HEK293 (cell line): ENCODE measurements around the gene UHRF1.

Experiments
- CTCF ChIA-PET: fragments of 350-600 bp; formaldehyde crosslinking; extraction: SDS; loops from one replicate; lab custom pipeline; 2021; ENCODE audit warnings: antibody characterized with exemption; lab: Yijun Ruan, JAX
- POLR2A ChIA-PET: fragments of 300-600 bp; formaldehyde crosslinking; extraction: SDS; loops from one replicate; lab custom pipeline; 2020; ENCODE audit warnings: antibody characterized with exemption, inconsistent platforms; lab: Yijun Ruan, JAX
- H3K27ac ChIP-seq: fragments of 200-500 bp; sonication (Bioruptor generic); 2 replicates; pipeline ENCODE4 v1.5.1; 2014; ENCODE audit warnings: low read depth, low read length, control low read depth, inconsistent platforms; ENCODE audit errors: extremely low read depth
- H3K36me3 ChIP-seq, 2 experiments: fragments of 200-500 bp in 1 of 2; sonication (Bioruptor generic) in 1 of 2; 1 replicate in 1 of 2; 2 replicates in 1 of 2; pipeline ENCODE4 v1.5.1; 2014 to 2017; ENCODE audit warnings: inconsistent platforms in 2 of 2, low read length in 2 of 2; ENCODE audit not compliant: control insufficient read depth in 2 of 2, insufficient read depth in 1 of 2
- H3K4me1 ChIP-seq: fragments of 200-500 bp; sonication (Bioruptor generic); 2 replicates; pipeline ENCODE4 v1.5.1; 2014; ENCODE audit warnings: mild to moderate bottlenecking, low read length, inconsistent platforms; ENCODE audit not compliant: control insufficient read depth, insufficient read depth
- H3K4me3 ChIP-seq: 2 replicates; pipeline ENCODE4 v1.5.1; 2011; ENCODE audit warnings: low read depth, mild to moderate bottlenecking, control low read depth, low read length, moderate library complexity
- H3K9me3 ChIP-seq: fragments of 200-500 bp; sonication (Bioruptor generic); 2 replicates; pipeline ENCODE4 v1.5.1; 2014; ENCODE audit warnings: low read depth, low read length, inconsistent platforms; ENCODE audit not compliant: control insufficient read depth, insufficient read depth
- GLIS1 ChIP-seq: fragments of 450-650 bp; formaldehyde crosslinking; IDR thresholded peaks from 2 replicates; pipeline ENCODE4 v1.5.1; 2016; ENCODE audit warnings: missing biosample characterization, missing genetic modification characterization
- HOXC10 ChIP-seq: sonication (generic); formaldehyde crosslinking; IDR thresholded peaks from 2 replicates; pipeline ENCODE4 v1.8.1; 2023; ENCODE audit warnings: mild to moderate bottlenecking, missing genetic modification reagents
- MYNN ChIP-seq: fragments of 450-650 bp; formaldehyde crosslinking; IDR thresholded peaks from 2 replicates; pipeline ENCODE4 v1.5.1; 2016; ENCODE audit warnings: missing biosample characterization, missing genetic modification characterization, borderline replicate concordance
- OSR2 ChIP-seq: fragments of 450-650 bp; formaldehyde crosslinking; IDR thresholded peaks from 2 replicates; pipeline ENCODE4 v1.5.1; 2016; ENCODE audit warnings: missing biosample characterization, missing genetic modification characterization
- PRDM1 ChIP-seq: fragments of 450-650 bp; formaldehyde crosslinking; IDR thresholded peaks from 2 replicates; pipeline ENCODE4; 2016; ENCODE audit warnings: missing biosample characterization, missing genetic modification characterization
- REST ChIP-seq: fragments of 450-650 bp; formaldehyde crosslinking; IDR thresholded peaks from 2 replicates; pipeline ENCODE4 v1.5.1; 2016; ENCODE audit warnings: missing biosample characterization, missing genetic modification characterization
- SETDB1 ChIP-seq: IDR thresholded peaks from one replicate; pipeline ENCODE4 v1.6.1; 2017; ENCODE audit warnings: mild to moderate bottlenecking, low read length, moderate library complexity, mixed read lengths; ENCODE audit not compliant: insufficient read length
- SP2 ChIP-seq: fragments of 450-650 bp; formaldehyde crosslinking; IDR thresholded peaks from 2 replicates; pipeline ENCODE4 v1.5.1; 2016; ENCODE audit warnings: missing biosample characterization, missing genetic modification characterization
- SP7 ChIP-seq: fragments of 450-650 bp; formaldehyde crosslinking; IDR thresholded peaks from 2 replicates; pipeline ENCODE4 v1.5.1; 2016; ENCODE audit warnings: missing biosample characterization, missing genetic modification characterization
- ZBTB44 ChIP-seq: fragments of 450-650 bp; IDR thresholded peaks from 2 replicates; pipeline ENCODE4 v1.5.1; 2018; ENCODE audit warnings: missing biosample characterization, mild to moderate bottlenecking, missing genetic modification characterization
- ZBTB8A ChIP-seq: fragments of 450-650 bp; formaldehyde crosslinking; IDR thresholded peaks from 2 replicates; pipeline ENCODE4 v1.5.1; 2016; ENCODE audit warnings: missing biosample characterization, missing genetic modification characterization
- ZFP41 ChIP-seq: fragments of 450-650 bp; formaldehyde crosslinking; IDR thresholded peaks from 2 replicates; pipeline ENCODE4 v1.5.1; 2016; ENCODE audit warnings: missing biosample characterization, missing genetic modification characterization, borderline replicate concordance
- ZNF157 ChIP-seq: fragments of 450-650 bp; formaldehyde crosslinking; IDR thresholded peaks from 2 replicates; pipeline ENCODE4 v1.5.1; 2016; ENCODE audit warnings: missing biosample characterization, missing genetic modification characterization
- ZNF16 ChIP-seq: fragments of 450-650 bp; formaldehyde crosslinking; IDR thresholded peaks from 2 replicates; pipeline ENCODE4 v1.5.1; 2016; ENCODE audit warnings: low read depth, missing biosample characterization, missing genetic modification characterization
- ZNF174 ChIP-seq: fragments of 450-650 bp; formaldehyde crosslinking; IDR thresholded peaks from 2 replicates; pipeline ENCODE4 v1.5.0; 2017; ENCODE audit warnings: missing biosample characterization, mild to moderate bottlenecking, missing genetic modification characterization
- ZNF175 ChIP-seq: fragments of 450-650 bp; formaldehyde crosslinking; IDR thresholded peaks from 2 replicates; pipeline ENCODE4 v1.5.1; 2016; ENCODE audit warnings: missing biosample characterization, missing genetic modification characterization
- ZNF18 ChIP-seq: fragments of 450-650 bp; formaldehyde crosslinking; IDR thresholded peaks from 2 replicates; pipeline ENCODE4 v1.5.1; 2016; ENCODE audit warnings: missing biosample characterization, missing genetic modification characterization
- ZNF350 ChIP-seq: fragments of 450-650 bp; formaldehyde crosslinking; IDR thresholded peaks from 2 replicates; pipeline ENCODE4 v1.5.0; 2017; ENCODE audit warnings: missing biosample characterization, mild to moderate bottlenecking, missing genetic modification characterization
- ZNF530 ChIP-seq: fragments of 450-650 bp; formaldehyde crosslinking; IDR thresholded peaks from 2 replicates; pipeline ENCODE4 v1.5.1; 2016; ENCODE audit warnings: low read depth, missing biosample characterization, missing genetic modification characterization
- ZNF600 ChIP-seq: fragments of 450-650 bp; formaldehyde crosslinking; IDR thresholded peaks from 2 replicates; pipeline ENCODE4 v1.5.1; 2016; ENCODE audit warnings: missing biosample characterization, missing genetic modification characterization
- ZNF660 ChIP-seq: fragments of 450-650 bp; IDR thresholded peaks from 2 replicates; pipeline ENCODE4 v1.5.1; 2018; ENCODE audit warnings: missing biosample characterization, mild to moderate bottlenecking, missing genetic modification characterization
- ZNF704 ChIP-seq: fragments of 450-650 bp; formaldehyde crosslinking; IDR thresholded peaks from 2 replicates; pipeline ENCODE4 v1.5.1; 2016; ENCODE audit warnings: missing biosample characterization, missing genetic modification characterization

The UHRF1 gene

GRCh38 chr19:4911786-4912672 is 2.7 kb downstream of the UHRF1 start (continued):
- TF ChIP-seq ZNF16 (tag by site-specific recombination) (no peak), SETDB1 (no peak), ZNF704 (tag by site-specific recombination) (no peak), ZNF530 (tag by site-specific recombination) (no peak), MYNN (tag by site-specific recombination) (no peak), ZNF175 (tag by site-specific recombination) (no peak), ZNF157 (tag by site-specific recombination) (no peak), HOXC10 (no peak), OSR2 (tag by site-specific recombination) (no peak)

- Histone ChIP-seq H3K4me1 (peaks cover 13% of the 10 kb centered on the region), H3K36me3 (peaks cover 43 to 80% of the 10 kb centered on the region in 2 experiments), H3K27ac (peak overlapping the region; percentile 66), H3K9me3 (no peaks in the 10 kb centered on the region), H3K4me3 (no peak overlapping the region)
- TF ChIP-seq GLIS1 (tag by site-specific recombination), result peak; percentile 42; the same call in 1 of the 2 replicates
- peak; percentile 87 for TF ChIP-seq ZNF18 (tag by site-specific recombination)
- TF ChIP-seq ZNF350 (tag by site-specific recombination), result no peak
- no peak for TF ChIP-seq ZFP41
- no peak for TF ChIP-seq ZNF175 (tag by site-specific recombination)
- peak; percentile 50; the same call in 1 of the 2 replicates for TF ChIP-seq ZBTB44
- 0 out of 2 replicates have a peak, but pooled peaks have one; percentile 9 for TF ChIP-seq SP2
- TF ChIP-seq SP7 (tag by site-specific recombination), result peak; percentile 40; the same call in 1 of the 2 replicates
- TF ChIP-seq ZNF600 (tag by site-specific recombination), result peak; percentile 35; the same call in 1 of the 2 replicates
- peak; percentile 43; the same call in 1 of the 2 replicates for TF ChIP-seq PRDM1 (tag by site-specific recombination)
- peak; percentile 55; the same call in 1 of the 2 replicates for TF ChIP-seq REST (tag by site-specific recombination)
- no peak for TF ChIP-seq ZNF660 (tag by site-specific recombination)
- no peak for TF ChIP-seq ZNF174 (tag by site-specific recombination)
- TF ChIP-seq OSR2 (tag by site-specific recombination), result peak; percentile 53
- TF ChIP-seq ZBTB8A (tag by site-specific recombination), result peak; percentile 21; the same call in 1 of the 2 replicates
- ChIA-PET POLR2A (interaction anchor here (0.6 to 3.4 kb wide), 4 partner anchors 55 to 1023 kb away, joined by 3 to 14 read pairs (median 9); partner anchors contain the start of genes FEM1A and KDM4B), CTCF (interaction anchor here (0.6 to 6.2 kb wide), 7 partner anchors 9 to 806 kb away, joined by 3 to 60 read pairs (median 3); partner anchors contain the start of genes CATSPERD, LONP1 and PLIN3)
Measured at GRCh38 chr19:4913996-4914735, 4.9 kb downstream of the UHRF1 start.
